NCI-H226 (cell line): ENCODE measurements around the gene HS1BP3.

Experiments
- DNase-seq: peaks from one replicate; pipeline ENCODE4 v3.0.0-alpha.2; 2015

The HS1BP3 gene

DNA sequence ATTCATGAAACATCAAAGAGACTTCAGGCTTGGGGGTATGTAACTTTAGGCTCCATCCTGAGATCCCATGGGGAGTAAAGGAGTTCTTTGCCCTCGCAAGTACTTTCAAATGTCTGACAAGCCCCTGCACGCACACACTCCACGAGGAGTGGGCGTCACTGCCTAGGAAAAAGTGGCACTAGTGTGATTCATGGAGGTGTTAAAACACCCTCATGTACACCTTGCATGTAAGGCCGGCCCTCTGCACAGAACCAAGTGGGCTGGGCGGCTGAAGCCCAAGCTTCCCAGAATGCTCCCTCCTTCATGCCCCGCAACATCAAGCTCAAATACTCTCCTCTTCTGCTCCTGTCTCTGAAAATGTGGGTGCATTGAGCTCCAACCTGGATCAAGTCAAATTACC, 7.8 kb downstream of the HS1BP3 start:
- DNase-seq, result no peak

DNA sequence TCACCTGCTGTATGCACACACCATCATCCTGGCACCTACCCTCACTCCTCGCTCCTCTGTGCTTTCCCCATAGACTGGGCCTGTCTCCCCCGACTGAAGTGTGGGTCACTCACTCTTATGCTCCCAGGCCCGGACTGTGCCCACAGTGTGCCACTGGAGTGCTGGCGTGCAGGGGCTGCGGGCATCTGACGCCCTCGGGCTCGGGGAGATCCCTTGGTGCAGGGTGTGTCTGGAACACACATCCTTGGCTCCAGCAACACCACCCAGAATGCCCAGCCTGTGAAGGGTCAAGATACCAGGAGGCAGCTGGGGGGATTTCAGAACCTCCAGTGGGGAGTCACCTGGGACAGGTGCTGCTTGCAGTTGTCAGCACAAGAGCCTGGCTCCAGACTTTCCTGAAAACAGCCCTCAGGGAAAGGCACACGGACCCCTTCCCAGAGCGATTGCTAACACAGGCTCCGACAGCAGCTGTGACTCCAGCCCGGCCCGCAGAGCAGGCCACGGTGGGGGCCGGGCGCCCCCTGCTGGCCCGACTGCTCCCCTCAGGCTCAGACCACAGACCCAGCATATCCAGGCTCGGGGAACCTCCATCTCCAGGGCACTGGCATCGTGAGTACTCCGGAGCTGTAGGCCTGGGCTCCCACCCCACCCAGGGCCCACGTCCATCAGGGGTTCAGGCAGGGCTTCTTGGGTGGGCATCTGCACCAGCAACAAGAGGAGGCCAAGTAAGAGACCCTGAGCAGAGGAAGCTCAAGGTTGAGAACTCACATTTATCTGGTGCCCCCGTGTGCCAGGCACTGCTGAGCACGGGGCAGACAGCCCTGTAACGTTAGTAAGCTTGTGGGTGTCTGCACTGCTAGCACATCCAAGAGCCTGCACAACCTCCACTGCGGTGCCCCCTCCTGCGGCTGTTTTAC, 8.6 kb downstream of the HS1BP3 start:
- peak; percentile 37 for DNase-seq

DNA sequence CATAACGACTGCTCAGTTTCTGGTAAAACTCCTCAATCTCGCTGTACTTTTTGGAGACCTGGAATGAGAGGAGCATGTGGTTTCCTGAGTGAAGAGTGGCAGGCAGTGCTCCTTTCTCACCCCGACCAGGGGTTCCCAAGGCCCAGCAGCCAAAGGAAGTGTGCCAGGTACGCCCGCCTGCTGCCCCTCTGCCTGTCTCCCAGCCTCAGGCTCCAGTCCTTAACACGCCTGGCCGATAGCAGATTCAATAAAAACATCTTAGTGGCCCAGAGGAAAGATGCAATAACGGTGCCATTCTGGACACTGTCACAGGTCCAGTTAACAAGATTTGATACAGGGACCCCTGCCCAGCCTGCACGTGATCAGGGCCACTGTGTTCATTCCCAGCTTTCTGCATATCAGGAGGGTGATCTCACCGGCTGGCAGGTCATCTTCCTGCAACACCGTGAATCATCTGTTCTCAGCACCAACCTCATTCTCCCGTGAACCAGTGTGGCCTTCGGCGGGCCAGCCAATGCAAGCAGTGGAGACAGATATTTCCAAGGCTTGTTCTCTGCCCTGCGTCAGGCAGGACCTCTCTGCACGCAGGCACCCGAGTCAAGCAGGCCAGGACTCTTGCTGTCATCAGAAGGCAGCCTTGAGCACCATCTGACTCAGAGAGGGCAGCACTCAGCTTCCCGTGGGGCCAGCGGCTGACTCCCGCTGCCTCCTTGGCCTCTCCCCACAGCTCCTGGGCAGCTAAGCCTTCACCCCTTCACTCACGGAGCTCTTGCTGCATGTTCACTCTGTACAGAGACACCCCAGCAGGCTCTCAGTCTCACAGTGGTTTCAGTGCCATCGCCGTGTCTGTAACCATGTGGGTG, 9.5 kb downstream of the HS1BP3 start:
- DNase-seq, result no peak

DNA sequence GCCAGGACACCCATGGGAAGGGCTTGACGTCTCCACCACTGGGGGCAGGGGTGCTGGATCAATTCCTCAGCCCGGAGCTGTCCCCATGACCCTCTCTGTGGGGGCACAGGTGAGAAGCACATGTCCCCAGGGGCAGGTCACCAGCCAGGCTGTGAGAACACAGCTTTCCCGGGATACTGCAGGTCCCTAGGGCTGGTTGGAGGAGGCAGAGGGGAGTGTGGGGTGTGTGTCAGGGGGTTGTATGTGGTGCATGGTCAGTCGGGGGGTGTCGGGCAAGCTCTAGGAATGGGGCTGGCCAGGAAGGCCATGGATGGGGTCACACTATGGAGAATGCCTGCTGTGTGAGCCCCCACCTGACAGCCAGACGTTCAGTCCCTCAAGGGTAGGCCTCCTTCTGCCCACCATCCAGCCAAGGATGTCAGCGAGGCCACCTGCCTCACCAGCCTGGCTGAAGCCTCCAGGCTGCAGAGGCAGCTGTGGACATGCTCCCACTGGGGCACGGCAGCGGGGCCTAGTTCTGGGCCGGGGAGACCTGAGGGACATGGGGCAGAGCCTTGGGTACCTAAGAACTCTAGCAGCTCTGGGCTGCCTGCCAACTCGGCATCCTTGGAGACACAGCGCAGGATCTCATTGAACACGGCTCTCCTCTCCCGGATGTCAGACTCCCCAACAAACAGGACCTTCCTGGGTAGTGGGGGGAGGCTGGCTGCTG, 10.3 kb downstream of the HS1BP3 start:
- DNase-seq, result no peak

DNA sequence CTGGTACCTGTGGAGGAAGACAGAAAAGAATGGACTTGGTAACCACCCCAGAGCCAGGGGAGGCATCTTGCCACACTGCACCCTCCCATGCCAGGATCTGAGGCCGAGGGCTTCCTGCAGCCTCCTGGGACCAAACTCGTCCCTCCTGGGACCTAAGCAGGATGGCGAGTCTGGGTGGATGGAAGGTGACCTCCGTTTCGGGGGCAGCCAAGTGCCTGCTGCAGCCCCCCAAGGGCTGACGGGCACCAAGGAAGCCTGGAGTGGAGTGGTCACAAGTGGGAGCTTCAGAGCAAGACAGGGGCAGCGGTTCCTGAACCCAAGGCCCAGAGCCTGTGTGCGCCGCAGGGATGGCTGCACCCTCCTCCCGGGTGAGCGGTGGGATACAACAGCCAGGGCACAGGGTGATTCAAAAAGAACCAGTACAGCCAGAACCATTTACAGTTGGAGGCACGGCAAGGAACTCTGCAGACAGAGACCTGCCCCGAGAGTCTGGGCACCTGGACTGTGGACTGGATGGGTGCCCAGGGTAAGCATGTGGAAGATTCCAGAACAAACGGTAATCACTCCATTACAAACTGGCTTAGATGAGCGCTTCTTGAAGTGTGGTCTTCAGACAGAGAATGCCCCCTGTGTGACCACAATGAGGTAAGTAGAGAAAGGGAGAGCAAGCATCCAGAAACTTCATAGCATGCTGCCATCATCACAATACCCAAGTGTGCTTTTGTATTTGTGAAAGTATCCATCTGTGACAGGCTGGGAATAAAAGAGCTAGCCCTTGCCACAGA, 12.1 kb downstream of the HS1BP3 start:
- no peak for DNase-seq

DNA sequence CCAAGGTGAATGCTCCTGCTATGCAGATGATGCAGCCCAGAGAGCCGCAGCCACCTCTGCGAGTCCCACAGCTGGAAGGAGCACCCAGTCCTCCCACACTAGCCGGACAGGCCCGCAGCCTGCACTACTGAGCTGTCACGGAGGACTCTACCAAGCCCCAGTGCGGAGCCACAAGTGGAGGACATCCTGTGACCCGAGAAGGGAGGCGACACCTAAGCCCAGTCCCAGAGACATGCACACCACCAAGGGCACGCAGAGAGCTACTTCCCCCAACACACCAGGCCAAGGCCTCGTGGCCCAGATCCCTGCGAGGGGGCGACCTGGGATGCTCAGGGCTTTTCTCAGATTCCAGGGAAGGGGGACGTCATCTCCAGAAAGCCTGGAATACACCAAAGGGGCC, 12.9 kb downstream of the HS1BP3 start:
- no peak for DNase-seq

DNA sequence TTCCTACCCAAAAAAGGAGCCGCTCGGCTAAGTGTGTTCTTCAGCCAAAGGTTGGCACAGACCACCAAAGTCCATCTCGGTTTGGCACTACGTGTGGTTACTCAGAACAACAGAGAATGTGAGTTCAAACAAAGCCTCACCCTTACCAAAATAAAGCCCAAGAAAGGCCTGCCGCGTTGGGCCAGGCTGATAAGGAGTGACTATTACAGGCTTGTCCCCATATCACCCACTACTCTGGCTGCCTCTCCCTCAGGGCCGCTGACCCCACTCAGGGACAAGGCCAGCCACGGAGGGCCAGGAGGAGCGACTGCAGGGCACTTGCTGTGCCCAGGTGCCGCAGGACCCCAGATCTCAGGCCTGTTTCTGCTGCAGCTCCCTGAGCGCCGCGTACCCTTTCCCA, 13.8 kb downstream of the HS1BP3 start:
- DNase-seq, result no peak

DNA sequence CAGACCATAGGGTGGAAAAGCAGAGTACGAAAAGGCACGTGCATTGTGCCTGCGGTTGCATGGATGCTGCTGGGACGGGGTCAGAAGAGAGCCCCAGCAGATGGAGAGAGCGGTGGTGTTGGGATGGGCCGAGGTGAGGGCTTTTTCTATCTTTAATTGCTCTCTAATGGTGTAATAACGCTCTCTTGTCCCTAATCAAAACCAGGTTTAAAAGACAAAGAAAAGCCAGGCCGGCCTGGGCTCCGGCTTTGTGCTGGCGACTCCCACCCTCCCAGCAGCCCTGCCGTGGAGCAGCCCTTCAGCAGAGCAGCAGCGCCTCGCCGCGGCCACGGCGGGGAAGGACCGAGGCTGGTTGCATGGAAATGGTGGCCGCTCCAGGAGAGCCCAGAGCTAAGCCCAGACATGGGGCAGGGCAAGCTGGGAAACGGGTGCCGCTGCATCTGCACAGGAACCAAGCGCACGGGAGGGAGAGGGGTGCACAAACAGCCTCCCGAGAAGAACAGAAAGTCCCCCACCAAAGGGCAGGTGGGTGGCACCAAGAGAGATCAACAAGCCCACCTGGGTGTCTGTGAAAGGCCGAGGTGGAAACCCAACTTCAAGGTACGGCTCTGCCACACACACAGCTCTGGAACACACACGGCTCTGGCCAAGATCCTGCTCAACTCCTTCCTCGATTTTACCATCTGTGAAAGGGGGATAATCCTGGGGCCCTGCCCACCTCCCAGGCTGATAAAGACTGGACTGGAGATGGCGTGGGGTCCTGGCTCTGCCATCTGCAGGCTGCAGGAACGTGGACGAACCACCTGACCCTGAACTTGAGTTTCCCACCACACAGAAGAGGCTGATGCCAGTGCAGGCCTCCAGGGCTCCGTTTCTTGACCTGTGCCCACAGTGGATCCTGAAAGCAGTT, 15.0 kb downstream of the HS1BP3 start:
- peak; percentile 52 for DNase-seq

DNA sequence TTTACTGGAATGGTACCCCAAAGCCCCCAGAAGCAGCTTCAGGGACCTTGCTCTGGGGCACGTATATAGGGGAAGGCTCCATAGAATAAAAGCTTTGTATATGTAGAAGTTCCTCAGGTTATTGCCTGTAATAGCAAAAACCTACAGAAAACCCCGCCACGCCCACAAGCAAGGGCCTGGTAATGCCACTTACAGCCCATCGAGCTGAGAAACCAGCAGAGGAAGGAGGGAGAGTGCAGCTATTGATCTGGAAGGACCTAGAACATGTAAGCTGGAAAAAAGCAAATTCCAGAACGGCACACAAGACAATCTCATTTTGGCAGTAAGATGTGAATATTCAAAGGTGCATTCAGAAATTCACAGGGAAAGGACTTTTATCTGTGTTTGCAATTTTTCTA, 15.8 kb downstream of the HS1BP3 start:
- no peak for DNase-seq

DNA sequence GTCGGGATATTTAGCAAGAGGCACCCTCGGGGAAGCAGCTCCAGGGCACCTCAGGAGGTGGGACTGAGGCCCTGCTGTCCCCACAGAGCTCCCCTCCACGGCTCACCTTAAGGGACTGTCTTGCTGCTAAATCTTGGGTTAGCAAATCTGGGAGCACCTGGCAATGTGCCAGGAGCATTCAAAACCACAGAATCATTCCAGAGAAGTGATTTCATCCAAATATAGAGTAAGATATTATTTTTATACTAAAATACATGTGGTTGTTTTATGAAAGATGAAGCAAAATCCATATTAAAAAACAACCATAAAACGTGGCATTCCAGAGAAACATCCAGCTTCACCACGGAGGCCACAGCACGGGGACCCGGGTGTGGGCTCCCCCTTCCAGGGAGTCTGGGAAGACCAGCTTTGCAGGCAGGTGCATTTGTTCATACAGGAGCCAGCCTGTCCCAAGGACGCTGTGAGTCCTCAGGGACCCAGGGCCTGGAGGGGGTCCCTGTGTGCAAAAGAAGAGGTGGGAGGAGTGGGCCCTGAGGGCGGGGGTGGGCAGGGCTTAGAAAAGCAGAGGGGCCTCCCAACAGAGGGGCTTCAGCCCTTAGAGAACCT, 16.3 kb downstream of the HS1BP3 start:
- DNase-seq, result no peak

DNA sequence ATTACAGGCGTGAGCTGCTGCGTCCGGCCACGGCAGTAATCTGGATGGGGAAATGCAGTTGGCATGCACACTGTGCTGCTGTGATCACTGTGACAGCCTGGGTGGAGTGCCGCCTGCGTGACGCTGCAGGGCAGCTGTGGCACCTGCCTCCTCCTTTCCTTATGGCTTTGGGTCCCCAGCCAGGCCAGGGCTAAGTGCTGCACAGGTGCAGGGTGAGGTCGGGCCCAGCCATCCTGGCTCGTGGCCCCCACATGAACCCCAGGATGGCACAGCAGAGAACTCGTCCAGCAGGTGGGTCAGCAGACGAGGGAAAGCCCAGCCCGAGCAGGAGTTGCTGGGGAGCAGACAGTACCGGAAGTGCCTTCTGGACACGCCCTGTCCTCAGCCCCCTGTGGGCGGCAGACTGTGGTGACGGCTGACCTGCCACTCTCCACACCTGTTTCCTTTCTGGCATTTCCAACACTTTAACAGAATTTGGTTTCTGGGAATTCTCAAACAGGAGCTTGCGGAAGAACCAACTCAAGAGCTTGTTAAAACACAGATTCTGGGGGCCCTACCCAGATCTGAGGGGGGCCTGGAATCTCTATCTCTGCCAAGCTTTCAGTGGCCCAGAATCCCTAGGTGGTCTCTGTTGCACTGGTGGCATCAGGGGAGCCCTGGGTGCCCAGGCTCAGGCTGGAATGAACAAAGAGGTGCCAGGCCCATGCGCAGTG, 16.9 kb downstream of the HS1BP3 start:
- DNase-seq, result no peak

DNA sequence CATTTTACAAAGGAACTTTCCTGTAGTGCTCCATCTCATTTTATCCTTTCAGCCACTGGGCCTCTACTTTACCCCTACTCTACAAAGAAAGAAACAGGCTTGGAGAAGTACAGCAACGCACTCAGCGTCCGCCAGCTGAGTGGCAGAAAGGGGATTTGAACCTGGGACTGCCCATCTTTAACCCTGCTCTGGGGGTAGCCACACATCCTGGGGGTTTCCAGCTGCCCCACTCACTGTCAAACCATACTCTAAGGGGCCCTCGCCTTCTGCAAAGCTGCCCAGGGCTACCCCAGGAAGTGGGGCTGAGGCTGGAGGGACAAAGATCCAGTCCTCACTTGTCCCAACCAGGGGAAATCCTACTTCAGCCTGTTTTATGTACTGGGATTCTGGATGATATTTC, 17.9 kb downstream of the HS1BP3 start:
- DNase-seq, result no peak

DNA sequence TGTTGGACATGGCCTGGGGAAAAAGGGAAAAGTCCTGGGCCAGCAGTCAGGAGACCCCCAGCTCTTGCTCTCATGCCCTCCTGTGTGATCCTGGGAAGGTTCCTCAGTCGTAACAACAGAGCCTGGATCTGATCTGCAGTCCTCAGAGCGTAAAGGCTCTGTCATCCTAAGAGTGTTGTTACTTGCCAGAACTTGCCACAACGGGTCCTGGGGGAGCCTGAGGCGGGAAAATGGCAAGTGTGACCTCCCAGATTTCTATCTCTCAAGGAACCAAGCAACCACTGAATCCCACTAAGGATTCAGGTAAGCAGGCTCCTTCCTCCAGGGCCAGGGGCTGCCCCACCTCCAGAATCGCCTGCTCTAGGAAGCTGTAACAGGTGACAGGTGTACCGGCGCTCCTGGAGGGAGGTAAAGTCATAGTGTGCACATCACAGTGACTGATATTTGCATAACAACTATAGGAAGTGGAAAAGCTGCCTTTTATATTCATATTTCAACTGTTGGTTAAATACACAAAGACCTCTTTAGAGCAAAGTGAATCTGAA, 18.4 kb downstream of the HS1BP3 start:
- DNase-seq, result no peak

DNA sequence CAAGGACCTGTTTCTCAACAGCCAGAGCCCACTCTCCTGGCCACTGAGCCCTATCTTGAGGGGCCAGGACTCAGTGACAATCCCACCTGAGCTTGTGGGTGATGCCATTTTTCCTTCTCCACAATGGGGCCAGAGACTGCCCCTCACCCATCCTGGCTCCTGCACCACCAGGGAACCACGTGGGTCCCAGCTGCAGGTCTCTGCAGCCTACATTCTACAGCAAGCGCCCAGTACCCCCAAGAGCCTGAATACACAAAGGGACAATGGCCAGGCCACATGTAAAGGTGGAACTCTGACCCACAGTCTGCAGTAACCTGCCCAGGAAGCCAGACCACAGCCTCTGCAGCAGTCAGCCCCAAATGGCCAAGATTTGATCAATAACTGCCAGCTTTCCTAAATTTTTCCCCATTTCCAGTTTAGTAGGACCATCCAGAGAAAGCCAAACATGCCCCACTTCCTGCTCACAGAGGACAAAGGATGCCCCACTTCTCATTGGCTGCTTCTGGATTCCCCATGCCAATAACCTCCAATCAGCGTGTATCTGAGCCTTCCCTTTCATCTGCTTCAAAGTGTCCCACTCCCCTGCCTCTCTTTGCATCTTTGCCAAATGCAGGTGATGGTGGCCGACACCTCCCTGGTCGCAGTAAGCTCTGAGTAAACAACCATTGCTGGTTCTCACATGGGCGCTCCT, 19.1 kb downstream of the HS1BP3 start:
- DNase-seq, result no peak

DNA sequence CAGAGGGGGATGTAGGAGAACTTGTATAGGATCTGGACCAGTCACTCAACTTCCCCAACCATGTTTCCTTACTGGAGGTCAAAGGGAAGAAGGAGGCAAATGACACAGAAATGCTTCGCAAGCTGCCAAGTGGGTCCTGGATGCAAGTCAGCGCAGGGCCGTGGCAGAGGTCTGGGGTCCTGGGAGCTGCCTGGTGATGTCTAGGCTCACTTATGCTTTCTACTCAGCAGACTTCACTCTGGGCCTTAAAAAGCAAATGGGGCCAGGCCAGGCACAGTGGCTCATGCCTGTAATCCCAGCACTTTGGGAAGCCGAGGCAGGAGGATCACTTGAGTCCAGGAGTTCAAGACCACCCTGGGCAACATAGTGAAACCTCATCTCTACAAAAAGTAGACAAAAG, 19.9 kb downstream of the HS1BP3 start:
- no peak for DNase-seq

DNA sequence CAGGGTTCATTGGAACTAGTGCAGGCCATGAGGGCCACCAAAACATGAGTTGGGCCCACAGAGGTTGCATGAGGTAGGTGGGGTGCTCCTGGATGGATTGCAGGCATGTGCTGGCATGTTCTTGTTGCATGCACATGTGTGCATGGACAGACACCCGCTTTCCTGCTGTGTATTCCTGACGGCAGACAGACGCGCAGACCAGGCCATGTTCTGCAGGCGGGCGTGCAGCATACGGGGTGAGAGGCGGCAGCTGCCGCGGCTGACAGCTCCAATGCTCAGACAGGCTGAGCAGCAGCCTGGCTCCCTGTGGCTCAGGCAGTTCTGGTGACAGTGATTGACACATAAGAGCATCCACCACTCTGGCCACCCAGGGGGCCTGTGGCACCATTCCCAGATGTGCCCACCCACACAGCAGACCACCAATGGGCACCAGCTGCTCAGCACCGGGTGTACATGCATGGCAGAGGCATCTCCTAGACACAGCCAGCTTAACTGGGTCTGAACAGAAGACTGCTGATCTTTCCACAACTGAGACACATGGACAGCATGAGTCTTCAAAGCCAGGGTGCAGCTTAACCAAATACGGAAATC, 21.2 kb downstream of the HS1BP3 start:
- DNase-seq, result no peak

DNA sequence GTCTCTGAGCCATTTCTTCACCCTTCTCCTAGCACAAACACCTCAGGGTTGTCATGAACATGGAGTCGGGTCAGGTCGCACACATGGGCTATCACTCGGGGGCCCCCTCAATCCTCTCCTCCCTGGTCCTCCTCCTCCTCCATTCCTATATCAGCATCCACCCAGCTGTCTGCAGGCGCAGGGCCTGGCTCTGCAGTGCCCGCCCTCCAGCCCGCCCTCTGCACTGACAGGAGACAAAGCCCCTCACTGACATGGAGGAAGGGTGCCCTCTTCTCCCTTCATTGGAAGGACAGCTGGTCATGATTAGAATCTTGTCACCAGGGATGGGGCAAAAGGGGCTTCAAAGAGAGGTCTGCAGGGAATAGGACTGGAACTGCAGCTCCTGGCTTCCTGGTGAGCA, 21.7 kb downstream of the HS1BP3 start:
- DNase-seq, result no peak

DNA sequence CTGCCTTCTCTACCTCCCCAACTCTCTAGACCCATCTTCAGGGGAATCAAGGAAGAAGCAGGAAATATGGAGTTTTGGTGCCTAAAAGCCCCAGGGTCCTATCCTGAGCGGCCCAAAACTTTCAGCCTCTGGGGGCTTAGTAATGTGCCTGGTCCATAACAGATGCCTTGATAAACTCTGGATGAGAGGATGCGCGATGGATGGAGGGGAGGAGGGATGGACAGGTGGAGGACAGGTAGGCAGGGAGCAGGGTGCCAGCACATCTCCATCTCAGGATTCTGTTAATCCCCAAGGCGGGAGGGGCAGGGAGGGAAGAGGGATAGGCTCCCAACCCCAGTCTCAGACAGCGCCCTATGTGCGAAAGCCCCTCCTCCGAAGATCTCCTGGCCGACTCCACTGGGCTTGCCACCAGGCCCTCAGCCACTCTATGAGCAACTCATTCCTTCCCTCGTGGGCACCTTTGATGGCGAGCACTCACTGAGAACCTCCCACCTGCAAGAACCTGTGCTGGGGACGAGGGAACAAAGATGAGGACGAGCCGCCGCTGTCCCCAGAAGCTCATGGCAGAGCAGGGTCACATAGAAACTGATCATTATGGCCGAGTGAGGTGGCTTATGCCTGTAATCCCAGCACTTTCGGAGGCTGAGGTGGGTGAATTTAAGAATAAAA, 23.1 kb downstream of the HS1BP3 start:
- DNase-seq, result no peak
